Neutrophil (primary cell): Measurements from ENCODE around the gene PHPT1.

Experiments used
- H3K27ac ChIP-seq: fragments of 200-600 bp; sonication (generic); 2 replicates; pipeline ENCODE4 v1.5.1; 2016; ENCODE audit warnings: mild to moderate bottlenecking, moderate library complexity
- H3K27me3 ChIP-seq: fragments of 200-600 bp; sonication (generic); 2 replicates; pipeline ENCODE4 v1.6.0; 2016; ENCODE audit warnings: mild to moderate bottlenecking
- H3K36me3 ChIP-seq: fragments of 200-600 bp; sonication (generic); 2 replicates; pipeline ENCODE4 v1.5.1; 2017
- H3K4me1 ChIP-seq, 2 experiments: fragments of 200-600 bp in 1 of 2; sonication (generic) in 1 of 2; 1 replicate in 1 of 2; 2 replicates in 1 of 2; pipeline versions ENCODE4 v1.5.1 to v1.6.1; 2013 to 2016; ENCODE audit warnings: low read depth in 1 of 2, low read length in 1 of 2, mild to moderate bottlenecking in 1 of 2, moderate library complexity in 1 of 2; ENCODE audit not compliant: control insufficient read depth in 1 of 2, insufficient read depth in 1 of 2
- H3K4me3 ChIP-seq, 2 experiments: fragments of 200-600 bp in 1 of 2; sonication (generic) in 1 of 2; 1 replicate in 1 of 2; 2 replicates in 1 of 2; pipeline ENCODE4 v1.5.1; 2013 to 2016; ENCODE audit warnings: low read depth in 1 of 2, low read length in 1 of 2, mild to moderate bottlenecking in 1 of 2, moderate library complexity in 1 of 2
- H3K9me3 ChIP-seq: fragments of 200-600 bp; sonication (generic); 2 replicates; pipeline ENCODE4 v1.5.1; 2016
- CTCF ChIP-seq: fragments of 200-600 bp; sonication (generic); IDR thresholded peaks from 2 replicates; pipeline ENCODE4 v1.5.1; 2016; ENCODE audit warnings: antibody characterized with exemption

The PHPT1 gene

DNA sequence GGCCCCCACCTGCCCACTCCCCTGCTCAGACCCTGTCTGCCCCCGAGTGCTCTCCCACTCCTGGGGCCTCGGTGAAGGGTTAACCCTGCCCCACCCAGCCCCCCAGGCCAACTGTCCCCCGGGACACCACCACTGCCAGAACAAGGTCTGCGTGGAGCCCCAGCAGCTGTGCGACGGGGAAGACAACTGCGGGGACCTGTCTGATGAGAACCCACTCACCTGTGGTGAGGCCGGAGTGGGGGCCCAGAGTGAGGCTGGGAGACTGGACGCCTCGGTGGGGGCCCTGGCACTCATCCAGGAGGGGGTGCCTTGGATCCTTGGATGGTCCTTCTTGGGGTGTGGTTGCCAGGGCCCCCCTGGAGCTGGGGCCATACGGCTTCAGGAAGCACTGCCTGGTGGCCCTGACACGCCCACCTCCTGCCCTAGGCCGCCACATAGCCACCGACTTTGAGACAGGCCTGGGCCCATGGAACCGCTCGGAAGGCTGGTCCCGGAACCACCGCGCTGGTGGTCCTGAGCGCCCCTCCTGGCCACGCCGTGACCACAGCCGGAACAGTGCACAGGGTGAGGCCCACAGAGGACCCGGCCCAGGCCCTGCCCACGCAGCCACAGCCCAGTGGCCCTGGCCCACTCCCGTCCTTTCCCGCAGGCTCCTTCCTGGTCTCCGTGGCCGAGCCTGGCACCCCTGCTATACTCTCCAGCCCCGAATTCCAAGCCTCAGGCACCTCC, 5.1 kb downstream of the PHPT1 start:
- Histone ChIP-seq H3K4me1 (peaks cover 7% of the 10 kb centered on the region in 2 experiments), H3K27ac (no peak overlapping the region), H3K9me3 (no peaks in the 10 kb centered on the region), H3K36me3 (no peaks in the 10 kb centered on the region), H3K4me3 (no peak overlapping the region), H3K27me3 (no peaks in the 10 kb centered on the region)
- TF ChIP-seq CTCF, result no peak

DNA sequence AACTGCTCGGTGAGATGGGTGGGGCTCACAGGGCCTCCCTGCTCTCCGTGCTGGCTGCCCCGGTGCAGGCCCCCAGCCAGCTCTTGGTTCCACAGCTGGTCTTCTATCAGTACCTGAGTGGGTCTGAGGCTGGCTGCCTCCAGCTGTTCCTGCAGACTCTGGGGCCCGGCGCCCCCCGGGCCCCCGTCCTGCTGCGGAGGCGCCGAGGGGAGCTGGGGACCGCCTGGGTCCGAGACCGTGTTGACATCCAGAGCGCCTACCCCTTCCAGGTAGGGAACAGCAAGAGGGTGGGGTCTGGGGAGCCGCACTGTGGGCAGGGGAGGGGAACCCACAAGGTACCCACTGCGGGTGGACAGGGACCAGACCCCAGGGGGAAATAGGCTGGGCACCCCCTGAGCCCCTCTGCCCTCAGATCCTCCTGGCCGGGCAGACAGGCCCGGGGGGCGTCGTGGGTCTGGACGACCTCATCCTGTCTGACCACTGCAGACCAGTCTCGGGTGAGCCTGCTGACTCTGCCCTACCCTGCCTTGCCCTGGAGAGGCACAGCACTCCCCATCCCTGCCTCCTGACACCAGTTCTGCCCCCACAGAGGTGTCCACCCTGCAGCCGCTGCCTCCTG, 5.7 kb downstream of the PHPT1 start:
- Histone ChIP-seq H3K4me1 (peaks cover 2 to 3% of the 10 kb centered on the region in 2 experiments), H3K36me3 (peaks cover 6% of the 10 kb centered on the region), H3K27ac (no peak overlapping the region), H3K4me3 (no peak overlapping the region), H3K27me3 (no peaks in the 10 kb centered on the region), H3K9me3 (no peaks in the 10 kb centered on the region)
- no peak for TF ChIP-seq CTCF

- peaks cover 10% of the 10 kb centered on the region for H3K36me3 ChIP-seq
- TF ChIP-seq CTCF, result no peak
- no peaks in the 10 kb centered on the region for H3K4me1 ChIP-seq
- H3K9me3 ChIP-seq, result no peaks in the 10 kb centered on the region
- H3K27ac ChIP-seq, result no peak overlapping the region
- no peak overlapping the region for H3K4me3 ChIP-seq
- no peaks in the 10 kb centered on the region for H3K27me3 ChIP-seq
Observed at GRCh38 chr9:136855461-136856078, 6.4 kb downstream of the PHPT1 start.

DNA sequence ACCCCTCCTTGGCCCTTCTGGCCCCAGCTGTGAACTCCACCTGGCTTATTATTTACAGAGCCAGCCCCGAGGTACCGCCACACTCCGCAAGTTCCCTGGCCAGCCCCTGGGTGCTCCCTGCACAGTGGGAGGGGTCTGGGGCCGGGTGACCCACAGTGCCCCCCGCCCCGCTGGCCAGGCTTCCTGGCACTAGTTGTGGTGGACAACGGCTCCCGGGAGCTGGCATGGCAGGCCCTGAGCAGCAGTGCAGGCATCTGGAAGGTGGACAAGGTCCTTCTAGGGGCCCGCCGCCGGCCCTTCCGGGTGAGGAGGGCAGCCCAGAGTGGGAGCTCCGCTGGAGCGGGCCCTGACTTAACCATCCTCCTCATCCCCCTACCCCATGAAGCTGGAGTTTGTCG, 6.9 kb downstream of the PHPT1 start:
- H3K27me3 ChIP-seq, result no peaks in the 10 kb centered on the region
- H3K9me3 ChIP-seq, result no peaks in the 10 kb centered on the region
- no peak overlapping the region for H3K4me3 ChIP-seq
- peaks cover 15% of the 10 kb centered on the region for H3K36me3 ChIP-seq
- H3K4me1 ChIP-seq, result no peaks in the 10 kb centered on the region
- H3K27ac ChIP-seq, result no peak overlapping the region
- no peak for TF ChIP-seq CTCF

GRCh38 chr9:136856541-136857141, 7.4 kb downstream of the PHPT1 start:
- no peak for TF ChIP-seq CTCF
- Histone ChIP-seq H3K9me3 (no peaks in the 10 kb centered on the region), H3K4me1 (no peaks in the 10 kb centered on the region), H3K4me3 (no peak overlapping the region), H3K27me3 (no peaks in the 10 kb centered on the region), H3K27ac (no peak overlapping the region), H3K36me3 (peaks cover 20% of the 10 kb centered on the region)
